Tibial nerve (tissue), 4 donors: ENCODE results near the gene KLHL7.

Experiments
- CTCF ChIP-seq, 5 experiments: fragments of 200-600 bp in 3 of 5; fragments of 450-650 bp in 2 of 5; sonication (generic) in 3 of 5; IDR thresholded peaks; one replicate each; pipeline ENCODE4 v1.5.1; 2016 to 2019; ENCODE audit warnings: antibody characterized with exemption in 5 of 5, mild to moderate bottlenecking in 3 of 5, moderate library complexity in 2 of 5
- EP300 ChIP-seq, 2 donors: sonication (generic); formaldehyde crosslinking; IDR thresholded peaks; one replicate each; pipeline ENCODE4 v1.6.1; 2017; ENCODE audit warnings: antibody characterized with exemption in 2 of 2, mild to moderate bottlenecking in 1 of 2
- POLR2A ChIP-seq, 2 donors: fragments of 450-650 bp; IDR thresholded peaks; one replicate each; pipeline ENCODE4 v1.6.1; 2017; ENCODE audit warnings: antibody characterized with exemption in 2 of 2, mild to moderate bottlenecking in 2 of 2, moderate library complexity in 2 of 2

GRCh38 chr7:23185980-23186379, 80.4 kb downstream of the KLHL7 start:
- TF ChIP-seq EP300 (IDR thresholded peaks at IDR 0.05) (no peak), CTCF (IDR thresholded peaks at IDR 0.05) (no peak), POLR2A (IDR thresholded peaks at IDR 0.05) (no peak)
